Skin epidermis (tissue), 12 donors: ENCODE results near the gene KXD1.

Experiments
- H3K27ac ChIP-seq, 21 experiments: fragments of 200-600 bp; sonication (generic) in 11 of 21; one replicate each; pipeline ENCODE4 v1.5.0; 2020; ENCODE audit warnings: mild to moderate bottlenecking in 3 of 21, inconsistent platforms in 2 of 21, moderate library complexity in 2 of 21
- H3K4me3 ChIP-seq, 7 experiments: fragments of 200-600 bp; sonication (generic) in 2 of 7; one replicate each; pipeline ENCODE4 v1.5.0; 2020; ENCODE audit warnings: inconsistent platforms in 2 of 7, mild to moderate bottlenecking in 2 of 7, moderate library complexity in 1 of 7

The KXD1 gene, protein sequence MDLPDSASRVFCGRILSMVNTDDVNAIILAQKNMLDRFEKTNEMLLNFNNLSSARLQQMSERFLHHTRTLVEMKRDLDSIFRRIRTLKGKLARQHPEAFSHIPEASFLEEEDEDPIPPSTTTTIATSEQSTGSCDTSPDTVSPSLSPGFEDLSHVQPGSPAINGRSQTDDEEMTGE

GRCh38 chr19:18557411-18558201 lies at the start of gene KXD1:
TSS of gene KXD1 (plus strand) at chr19:18557870. CDS start at chr19:18562057, 4,187 bp downstream.
- Histone ChIP-seq H3K4me3 (peak within 1 kb of the TSS; percentile 58 to 100 (median 97)), H3K27ac (peak within 1 kb of the TSS; percentile 77 to 98 (median 90))

DNA sequence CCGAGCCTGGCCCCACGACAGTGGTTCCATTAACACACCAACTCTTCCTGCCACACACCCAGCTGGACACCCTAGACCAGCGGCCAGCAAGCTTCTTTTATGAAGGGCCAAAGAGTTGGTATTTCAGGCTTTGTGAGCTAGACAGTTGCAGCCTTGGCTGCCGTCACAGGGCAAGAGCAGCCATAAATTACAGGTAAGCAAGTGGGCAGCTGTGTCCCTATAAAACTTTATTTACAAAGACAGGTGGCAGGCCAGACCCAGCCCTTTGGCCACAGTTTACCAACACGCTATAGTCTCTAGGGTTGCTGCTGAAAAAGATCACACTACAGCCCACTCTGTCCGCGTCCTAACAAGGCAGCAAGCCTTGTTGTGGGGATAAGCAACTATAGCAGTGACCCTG lies 49.1 kb upstream of the KXD1 start:
- peak overlapping the region in 5 of 21 experiments; percentile 21 to 56 (median 33) for H3K27ac ChIP-seq

DNA sequence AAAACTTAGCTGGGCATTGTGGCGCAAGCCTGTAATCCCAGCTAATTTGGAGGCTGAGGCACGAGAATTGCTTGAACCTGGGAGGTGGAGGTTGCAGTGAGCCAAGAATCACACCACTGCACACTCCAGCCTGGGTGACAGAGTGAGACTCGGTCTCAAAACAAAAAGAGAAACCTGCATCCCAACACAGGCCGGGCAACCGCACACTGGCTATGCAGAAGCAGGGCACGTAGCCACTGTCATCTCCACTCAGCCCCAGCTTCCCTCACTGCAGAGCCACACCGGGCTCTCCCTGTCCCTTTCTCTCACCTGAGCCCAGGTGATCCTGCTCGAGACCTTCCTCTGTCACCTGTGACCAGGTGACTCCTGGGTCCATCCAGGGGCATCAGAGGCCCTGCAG lies 47.5 kb upstream of the KXD1 start:
- Histone ChIP-seq H3K27ac (peak overlapping the region in 1 of 21 experiments; percentile 14), H3K4me3 (no peak overlapping the region)

More for the DNA sequence above, 49.1 kb upstream of the KXD1 start:
- no peak overlapping the region for H3K4me3 ChIP-seq

DNA sequence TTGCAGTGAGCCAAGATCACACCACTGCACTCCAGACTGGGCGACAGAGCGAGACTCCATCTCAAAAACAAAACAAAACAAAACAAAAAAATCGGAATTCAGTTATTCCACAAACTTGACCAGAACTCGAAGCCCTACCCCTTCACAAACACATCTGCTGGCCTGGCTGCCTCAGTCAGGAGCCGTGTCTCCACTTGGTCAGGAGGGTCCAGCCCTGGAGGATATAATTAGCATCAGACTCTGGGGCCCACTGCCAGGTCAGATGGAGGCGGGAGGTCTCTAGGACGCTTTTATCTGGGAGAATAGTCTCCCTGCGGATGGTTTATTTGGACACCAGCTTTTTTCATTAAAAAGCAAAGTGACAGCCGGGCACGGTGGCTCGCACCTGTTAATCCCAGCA lies 43.8 kb upstream of the KXD1 start:
- Histone ChIP-seq H3K27ac (peak overlapping the region in 4 of 21 experiments; percentile 10 to 73 (median 32)), H3K4me3 (no peak overlapping the region)

DNA sequence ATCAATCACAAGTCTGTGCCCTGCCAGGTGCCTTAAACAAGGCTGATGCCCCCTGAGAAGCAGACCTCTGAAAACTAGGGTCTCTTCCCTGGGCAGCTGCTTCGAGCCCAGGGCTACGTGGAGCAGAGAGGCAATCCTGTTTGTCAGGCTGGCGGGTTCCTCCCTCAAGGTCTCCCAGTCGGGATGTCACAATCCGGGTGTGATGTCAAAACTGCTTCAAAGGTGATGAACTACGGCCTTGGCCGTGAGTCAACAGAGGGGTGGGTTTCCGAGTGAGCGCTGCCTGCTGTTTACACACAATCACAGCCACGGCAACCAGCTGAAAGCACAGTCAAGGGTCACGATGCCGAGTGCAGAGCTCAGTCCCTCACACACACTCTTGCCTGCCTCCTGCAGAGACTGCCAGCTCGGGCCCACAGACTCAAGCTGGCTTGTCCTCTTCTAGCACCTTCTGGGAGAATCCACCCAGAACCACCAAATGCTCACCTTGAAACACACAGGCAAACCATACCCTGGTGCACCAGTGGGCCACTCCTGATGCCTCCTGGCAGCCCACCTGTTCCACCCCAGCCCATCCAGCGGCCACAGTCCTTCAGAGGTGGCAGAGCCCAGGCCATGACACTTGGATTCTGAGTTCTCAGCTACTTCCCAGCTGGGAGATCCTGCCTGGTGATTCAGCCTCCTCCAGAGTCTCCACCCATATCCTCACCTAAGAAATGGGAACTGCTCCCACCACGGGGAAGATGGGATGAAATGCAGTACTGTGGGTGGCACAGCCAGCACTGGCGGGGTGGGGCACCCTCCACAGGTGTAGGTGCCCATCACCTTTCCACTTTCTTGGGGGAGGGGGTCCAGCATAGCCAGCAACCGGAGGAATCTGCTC lies 42.6 kb upstream of the KXD1 start:
- H3K4me3 ChIP-seq, result no peak overlapping the region
- H3K27ac ChIP-seq, result peak overlapping the region in 19 of 21 experiments; percentile 9 to 82 (median 61)

DNA sequence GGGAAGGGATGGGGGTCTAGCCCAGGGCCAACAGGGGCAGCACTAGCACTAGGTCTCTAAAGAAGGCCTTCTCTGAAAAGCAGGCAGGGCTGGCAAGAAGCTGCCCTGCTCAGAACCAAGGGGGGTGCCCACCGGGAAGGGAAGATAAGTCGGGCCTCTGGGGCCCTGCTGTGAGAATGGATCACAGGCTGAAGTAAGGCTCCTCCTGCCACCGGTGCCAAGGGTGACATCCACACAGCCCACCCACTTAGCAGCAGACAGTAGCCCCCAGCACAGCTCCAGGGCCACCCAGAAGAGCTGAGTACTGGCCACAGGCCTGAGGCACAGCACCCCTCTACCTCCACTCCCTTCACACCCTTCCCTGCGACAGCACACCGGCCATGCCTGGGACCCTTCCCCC lies 41.7 kb upstream of the KXD1 start:
- Histone ChIP-seq H3K27ac (peak overlapping the region in 12 of 21 experiments; percentile 28 to 82 (median 62)), H3K4me3 (no peak overlapping the region)

GRCh38 chr19:18517606-18518005 lies 40.1 kb upstream of the KXD1 start:
- peak overlapping the region in 1 of 21 experiments; percentile 100 for H3K27ac ChIP-seq

GRCh38 chr19:18518639-18519038 lies 39.0 kb upstream of the KXD1 start:
- no peak overlapping the region for H3K4me3 ChIP-seq
- H3K27ac ChIP-seq, result peak overlapping the region in 11 of 21 experiments; percentile 2 to 100 (median 97)

More at GRCh38 chr19:18517606-18518005, 40.1 kb upstream of the KXD1 start:
- no peak overlapping the region for H3K4me3 ChIP-seq

DNA sequence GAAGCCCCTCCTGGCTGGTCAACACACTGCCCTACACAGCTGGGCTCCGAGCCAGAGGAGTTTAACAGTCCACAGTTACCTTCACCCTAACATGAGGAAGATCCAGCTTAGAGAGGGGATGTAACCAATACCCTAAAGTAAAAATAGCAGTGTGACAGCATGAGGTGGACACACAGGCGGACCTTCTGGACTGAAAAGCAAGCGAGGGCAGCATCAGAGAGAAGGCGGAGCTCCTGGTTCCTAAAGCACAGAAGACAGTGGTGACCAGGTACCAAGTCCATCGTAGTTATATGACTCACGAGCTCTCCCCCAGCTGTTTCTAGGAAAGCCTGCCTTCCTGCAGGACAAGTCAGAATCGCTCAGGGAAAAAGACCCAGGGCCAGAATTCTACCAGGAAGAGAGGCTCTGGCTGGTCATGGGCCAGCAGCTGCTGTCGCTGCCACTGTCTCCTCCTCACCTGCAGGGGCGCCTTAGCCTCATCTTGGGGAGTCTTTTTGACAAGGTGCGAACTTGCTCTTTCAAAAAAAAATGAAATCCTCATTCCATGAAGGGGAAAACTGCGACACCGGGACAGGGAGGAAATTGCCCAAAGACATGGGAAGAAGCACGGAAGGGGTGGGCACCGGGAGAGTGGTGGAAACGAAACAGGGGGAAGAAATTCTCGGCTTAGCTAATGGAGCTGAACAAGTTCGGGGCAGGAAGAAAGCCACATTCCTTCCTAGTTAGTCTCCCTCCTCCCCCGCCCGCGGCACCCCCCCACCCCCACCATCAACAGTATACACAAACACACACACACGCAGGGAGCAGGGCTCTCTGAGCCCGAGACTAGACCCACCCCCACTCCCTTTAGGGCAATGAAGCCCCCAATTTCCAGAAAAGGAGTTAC lies 37.5 kb upstream of the KXD1 start:
- Histone ChIP-seq H3K27ac (peak overlapping the region; percentile 88 to 100 (median 98)), H3K4me3 (peak overlapping the region; percentile 69 to 99 (median 93))

DNA sequence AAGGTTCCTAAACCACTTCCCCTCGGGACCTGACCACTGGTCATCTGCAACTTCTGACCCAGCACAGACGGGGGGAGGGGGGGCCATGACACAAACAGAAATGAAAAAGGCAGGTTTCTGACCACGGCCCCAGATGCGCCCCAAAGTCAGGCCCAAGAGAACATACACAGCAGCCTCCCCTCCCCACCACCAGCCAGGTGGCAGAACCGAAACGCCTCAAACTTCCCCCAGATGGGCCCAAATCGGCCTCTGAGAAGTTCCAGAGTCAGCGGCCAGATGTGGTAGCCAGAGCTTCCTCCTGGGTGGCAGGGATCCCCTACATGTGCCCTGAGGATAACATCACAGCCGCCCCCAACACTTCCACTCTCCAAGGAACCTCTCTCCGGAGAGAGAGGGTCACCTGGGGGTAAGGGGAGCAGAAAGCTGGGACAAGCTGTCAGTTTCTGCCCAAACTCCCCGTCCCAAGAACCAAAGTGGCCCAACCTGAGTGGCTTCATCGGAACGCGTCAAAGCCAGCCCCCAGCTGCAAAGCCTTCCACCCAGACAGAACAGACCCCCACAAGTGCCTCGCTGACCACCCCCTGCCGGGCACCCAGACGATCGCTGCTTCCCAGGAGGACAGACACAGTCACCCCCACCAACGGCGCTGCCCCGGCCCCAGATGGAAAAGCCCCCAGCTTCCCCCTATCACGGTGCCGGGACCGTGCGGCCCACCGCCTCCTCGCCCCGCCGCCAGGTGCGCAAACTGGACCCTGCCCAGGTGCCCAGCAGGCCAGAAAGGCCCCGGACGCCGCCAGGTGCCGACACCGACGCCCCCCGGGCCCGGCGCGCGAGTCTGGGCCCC lies 36.6 kb upstream of the KXD1 start:
- Histone ChIP-seq H3K27ac (peak overlapping the region; percentile 88 to 100 (median 98)), H3K4me3 (peak overlapping the region; percentile 69 to 99 (median 93))

DNA sequence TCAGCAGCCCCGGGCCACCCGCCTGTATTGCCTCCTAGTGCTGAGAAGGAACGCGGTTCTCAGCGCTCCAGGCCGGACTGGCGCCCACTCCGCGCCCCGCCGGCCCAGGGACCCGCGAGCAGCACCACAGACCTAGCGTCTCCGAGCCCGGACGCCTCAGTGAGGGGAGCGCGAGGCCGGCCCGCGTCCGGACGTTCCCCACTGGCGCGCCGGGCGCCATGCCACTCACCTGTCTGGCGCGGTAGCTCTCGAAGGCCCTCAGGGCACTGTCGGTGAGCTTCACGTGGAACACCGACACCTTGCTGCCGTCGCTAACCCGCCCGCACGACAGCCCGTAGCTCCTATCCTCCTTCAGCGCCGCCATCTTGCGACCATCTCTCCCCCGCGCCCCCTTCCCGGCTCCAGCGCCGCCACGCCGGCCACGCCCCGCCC lies 36.0 kb upstream of the KXD1 start, which contains the start of gene ELL:
TSS of gene ELL (minus strand) at position 379 of the 432 bp plus-strand sequence. CDS start at position 364, 15 bp downstream.
- Histone ChIP-seq H3K27ac (peak within 1 kb of the TSS; percentile 88 to 100 (median 98)), H3K4me3 (peak within 1 kb of the TSS; percentile 69 to 99 (median 93))

- Histone ChIP-seq H3K4me3 (peak overlapping the region; percentile 69 to 99 (median 93)), H3K27ac (peak overlapping the region in 20 of 21 experiments; percentile 60 to 100 (median 98))
Observed at GRCh38 chr19:18522124-18522861, 35.4 kb upstream of the KXD1 start.

GRCh38 chr19:18522862-18523440 lies 34.7 kb upstream of the KXD1 start:
- H3K4me3 ChIP-seq, result peak overlapping the region in 1 of 7 experiments; percentile 8
- H3K27ac ChIP-seq, result peak overlapping the region in 19 of 21 experiments; percentile 1 to 98 (median 59)

DNA sequence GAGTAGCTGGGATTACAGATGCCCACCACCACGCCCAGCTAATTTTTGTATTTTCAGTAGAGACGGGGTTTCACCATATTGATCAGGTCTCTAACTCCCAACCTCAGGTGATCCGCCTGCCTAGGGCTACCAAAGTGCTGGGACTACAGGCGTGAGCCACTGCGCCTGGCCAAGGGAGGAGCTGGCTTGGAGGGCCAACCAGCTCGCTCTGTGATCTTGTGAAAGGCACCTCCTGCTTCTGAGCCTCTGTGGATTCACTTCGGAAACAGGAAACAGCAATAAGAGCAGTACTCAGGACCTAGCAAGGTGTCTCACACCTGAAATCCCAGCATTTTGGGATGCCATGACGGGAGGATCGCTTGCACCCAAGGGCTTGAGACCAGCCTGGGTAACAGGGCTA lies 33.8 kb upstream of the KXD1 start:
- Histone ChIP-seq H3K27ac (no peak overlapping the region), H3K4me3 (no peak overlapping the region)

DNA sequence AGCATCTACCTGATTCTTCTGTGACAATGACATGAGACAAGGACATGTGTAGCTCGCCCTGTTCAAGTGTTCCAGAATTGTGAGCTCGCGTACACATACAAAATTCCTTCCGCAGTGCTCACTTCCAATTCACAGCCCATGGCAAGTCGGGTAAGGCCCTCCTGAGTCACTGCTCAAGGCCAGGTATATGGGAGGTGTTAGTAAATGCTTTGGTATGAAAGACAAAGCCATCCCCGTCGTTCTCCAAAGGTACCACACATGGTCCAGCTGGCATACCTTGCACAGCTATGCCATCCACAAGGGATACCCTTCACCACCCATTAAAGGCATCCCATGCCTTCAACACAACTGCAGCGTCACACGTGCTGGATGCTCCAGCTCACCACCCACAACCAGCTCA lies 31.4 kb upstream of the KXD1 start:
- no peak overlapping the region for H3K4me3 ChIP-seq
- H3K27ac ChIP-seq, result no peak overlapping the region

DNA sequence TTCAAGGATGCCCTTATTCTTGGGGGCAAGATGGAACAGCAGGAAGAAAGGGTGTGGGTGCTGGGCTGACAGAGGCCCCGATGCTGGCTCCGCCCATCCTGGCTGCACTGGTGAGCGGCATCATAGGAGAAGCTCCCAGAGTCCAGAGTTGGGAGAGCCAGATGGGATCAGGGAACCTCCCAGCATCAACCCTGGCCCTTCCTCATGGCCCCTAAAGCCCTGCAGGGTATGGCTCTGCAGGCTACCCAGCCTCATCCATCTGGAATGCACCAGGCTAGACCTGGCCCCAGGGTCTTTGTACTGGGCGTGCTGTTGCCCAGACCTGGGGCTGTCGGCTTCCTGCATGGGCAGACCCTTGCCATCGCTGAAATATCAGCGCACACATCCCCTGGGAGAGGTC lies 27.9 kb upstream of the KXD1 start:
- no peak overlapping the region for H3K27ac ChIP-seq

GRCh38 chr19:18531485-18531884 lies 26.2 kb upstream of the KXD1 start:
- H3K4me3 ChIP-seq, result no peak overlapping the region
- no peak overlapping the region for H3K27ac ChIP-seq

More for the DNA sequence above, 27.9 kb upstream of the KXD1 start:
- no peak overlapping the region for H3K4me3 ChIP-seq
